HCT116 (cell line): ENCODE data around the gene RTKN2.

Experiments used
- ATF3 ChIP-seq: IDR thresholded peaks from 2 replicates; pipeline ENCODE4 v1.6.1; 2012
- CTCF ChIP-seq, 3 experiments: fragments of 200-600 bp in 1 of 3; sonication (generic) in 1 of 3; IDR thresholded peaks in 2 of 3; conservative IDR thresholded peaks in 1 of 3; 2 replicates each; pipeline ENCODE4 v1.5.1; 2012 to 2017; ENCODE audit warnings: low read depth in 2 of 3, low read length in 2 of 3, antibody characterized with exemption in 1 of 3, borderline replicate concordance in 1 of 3, control low read depth in 1 of 3, mild to moderate bottlenecking in 1 of 3, mixed read lengths in 1 of 3, mixed run types in 1 of 3, moderate library complexity in 1 of 3; ENCODE audit not compliant: insufficient read depth in 1 of 3
- EZH2 ChIP-seq: fragments of 200-600 bp; sonication (generic); IDR thresholded peaks from 2 replicates; pipeline ENCODE4 v1.6.1; 2017; ENCODE audit warnings: antibody characterized with exemption, mixed run types
- JUND ChIP-seq: IDR thresholded peaks from 2 replicates; pipeline ENCODE4 v1.6.1; 2012
- MAX ChIP-seq: IDR thresholded peaks from 2 replicates; pipeline ENCODE4 v1.6.1; 2012
- POLR2A ChIP-seq: IDR thresholded peaks from 2 replicates; pipeline ENCODE4 v1.7.0; 2011; ENCODE audit warnings: borderline replicate concordance; ENCODE audit not compliant: insufficient read depth, insufficient read length; ENCODE audit errors: extremely low read depth
- SRF ChIP-seq: IDR thresholded peaks from 2 replicates; pipeline ENCODE4 v1.6.1; 2012; ENCODE audit warnings: low read depth
- YY1 ChIP-seq: IDR thresholded peaks from 2 replicates; pipeline ENCODE4 v1.6.1; 2011; ENCODE audit warnings: low read length, low read depth, moderate library complexity, mild to moderate bottlenecking; ENCODE audit not compliant: insufficient replicate concordance; ENCODE audit errors: extremely low read depth
- TF ChIP-seq, protein P1 (sequence below): IDR thresholded peaks from 2 replicates; pipeline ENCODE4 v1.6.1; 2012; ENCODE audit warnings: low read depth

DNA sequence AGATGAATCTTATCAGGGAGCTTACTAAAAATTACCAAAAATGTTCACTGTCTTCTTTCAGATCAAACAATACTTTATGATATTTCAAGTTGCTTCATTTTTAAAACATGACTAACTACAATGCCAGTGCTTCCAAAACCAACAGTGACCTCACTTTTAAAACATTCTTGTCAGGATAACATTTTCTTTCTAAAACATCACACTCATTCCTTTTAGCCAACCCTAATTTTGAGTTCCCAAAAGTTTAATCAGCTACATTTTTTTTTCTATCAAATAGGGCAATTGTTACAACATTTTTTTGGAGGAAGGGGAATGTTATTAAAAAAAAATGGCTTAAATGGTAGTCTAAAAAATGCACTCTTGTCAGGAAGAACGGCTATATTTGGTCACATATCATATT, 37.3 kb downstream of the RTKN2 start:
- TF ChIP-seq ATF3 (no peak), CTCF (IDR thresholded peaks at IDR 0.05 in 2 of 3, conservative IDR thresholded peaks at IDR 0.05 in 1 of 3; ENCODE audit: borderline replicate concordance in 1 of 3, insufficient read depth in 1 of 3, low read depth in 2 of 3, low read length in 2 of 3) (no peak), POLR2A (no peak), YY1 (no peak), JUND (no peak), EZH2 (no peak), SRF (no peak), MAX (no peak)
- TF ChIP-seq, protein P1, sequence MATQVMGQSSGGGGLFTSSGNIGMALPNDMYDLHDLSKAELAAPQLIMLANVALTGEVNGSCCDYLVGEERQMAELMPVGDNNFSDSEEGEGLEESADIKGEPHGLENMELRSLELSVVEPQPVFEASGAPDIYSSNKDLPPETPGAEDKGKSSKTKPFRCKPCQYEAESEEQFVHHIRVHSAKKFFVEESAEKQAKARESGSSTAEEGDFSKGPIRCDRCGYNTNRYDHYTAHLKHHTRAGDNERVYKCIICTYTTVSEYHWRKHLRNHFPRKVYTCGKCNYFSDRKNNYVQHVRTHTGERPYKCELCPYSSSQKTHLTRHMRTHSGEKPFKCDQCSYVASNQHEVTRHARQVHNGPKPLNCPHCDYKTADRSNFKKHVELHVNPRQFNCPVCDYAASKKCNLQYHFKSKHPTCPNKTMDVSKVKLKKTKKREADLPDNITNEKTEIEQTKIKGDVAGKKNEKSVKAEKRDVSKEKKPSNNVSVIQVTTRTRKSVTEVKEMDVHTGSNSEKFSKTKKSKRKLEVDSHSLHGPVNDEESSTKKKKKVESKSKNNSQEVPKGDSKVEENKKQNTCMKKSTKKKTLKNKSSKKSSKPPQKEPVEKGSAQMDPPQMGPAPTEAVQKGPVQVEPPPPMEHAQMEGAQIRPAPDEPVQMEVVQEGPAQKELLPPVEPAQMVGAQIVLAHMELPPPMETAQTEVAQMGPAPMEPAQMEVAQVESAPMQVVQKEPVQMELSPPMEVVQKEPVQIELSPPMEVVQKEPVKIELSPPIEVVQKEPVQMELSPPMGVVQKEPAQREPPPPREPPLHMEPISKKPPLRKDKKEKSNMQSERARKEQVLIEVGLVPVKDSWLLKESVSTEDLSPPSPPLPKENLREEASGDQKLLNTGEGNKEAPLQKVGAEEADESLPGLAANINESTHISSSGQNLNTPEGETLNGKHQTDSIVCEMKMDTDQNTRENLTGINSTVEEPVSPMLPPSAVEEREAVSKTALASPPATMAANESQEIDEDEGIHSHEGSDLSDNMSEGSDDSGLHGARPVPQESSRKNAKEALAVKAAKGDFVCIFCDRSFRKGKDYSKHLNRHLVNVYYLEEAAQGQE = no peak
